Activated CD4-positive, alpha-beta T cell treated with anti-CD3 and anti-CD28 coated beads, Interleukin-2, amount 50 U/mL, for 4 hours (primary cell): Measurements from ENCODE around the gene DCTN4.

Source experiments
- DNase-seq, 2 experiments: peaks; one replicate each; pipeline ENCODE4 v3.0.0-alpha.2; 2020

Gene DCTN4

GRCh38 chr5:150662731-150663516 lies 95.9 kb downstream of the DCTN4 start:
- no peak for DNase-seq

GRCh38 chr5:150661821-150662596 lies 96.8 kb downstream of the DCTN4 start:
- DNase-seq: no peak

GRCh38 chr5:150661086-150661485 lies 97.7 kb downstream of the DCTN4 start, which contains the start of gene MYOZ3:
Gene MYOZ3 (plus strand): TSS chr5:150661251. CDS start chr5:150662942, 1,691 bp downstream.
- DNase-seq: no peak

GRCh38 chr5:150660108-150660831 lies 98.5 kb downstream of the DCTN4 start:
- DNase-seq: no peak

GRCh38 chr5:150659360-150660107 lies 99.3 kb downstream of the DCTN4 start:
- no peak for DNase-seq

GRCh38 chr5:150658699-150659265 lies 100.0 kb downstream of the DCTN4 start:
- no peak for DNase-seq
